ENCODE data around the gene FAM149B1. TPM values are rescaled to one million over a fixed set of nuclear protein-coding genes. Genes with fewer than 3 reads are reported as not detected.
A peak's percentile ranks its signal among the peaks of the same experiment; 100 is the strongest.
"Not testable (repeated sequence)": the region's sequence is repeated elsewhere in the genome, so short reads cannot be mapped to it uniquely, and the experiment has no call there.

FAM149B1 gene
- total RNA-seq, 1 donor from 2014 or later = 24.1 TPM

- DNase-seq (ENCODE audit: low spot score) = no peak
Measured at GRCh38 chr10:73232887-73233286, 65.0 kb downstream of the FAM149B1 start.

DNA sequence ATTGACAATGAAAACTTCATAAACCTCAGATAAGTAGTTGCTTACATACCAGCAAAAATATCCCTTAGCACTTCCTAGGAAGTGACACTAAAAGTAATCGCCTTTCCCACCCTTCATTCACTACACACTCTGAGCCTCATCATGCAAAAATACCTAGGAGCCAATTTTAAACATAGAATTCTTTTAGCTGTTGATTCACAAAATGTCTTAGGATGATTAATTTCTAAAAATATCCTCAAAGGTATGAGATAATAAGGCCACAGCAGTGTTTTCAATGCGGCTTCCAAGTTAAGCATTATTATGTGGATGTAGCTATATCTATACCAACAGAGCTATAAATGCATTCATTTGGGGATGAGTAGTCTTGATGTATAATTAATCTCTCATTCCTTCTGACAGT lies 66.0 kb downstream of the FAM149B1 start:
- DNase-seq (ENCODE audit: low spot score) = no peak

GRCh38 chr10:73234695-73235094 lies 66.8 kb downstream of the FAM149B1 start:
- no peak for DNase-seq (ENCODE audit: low spot score)

DNA sequence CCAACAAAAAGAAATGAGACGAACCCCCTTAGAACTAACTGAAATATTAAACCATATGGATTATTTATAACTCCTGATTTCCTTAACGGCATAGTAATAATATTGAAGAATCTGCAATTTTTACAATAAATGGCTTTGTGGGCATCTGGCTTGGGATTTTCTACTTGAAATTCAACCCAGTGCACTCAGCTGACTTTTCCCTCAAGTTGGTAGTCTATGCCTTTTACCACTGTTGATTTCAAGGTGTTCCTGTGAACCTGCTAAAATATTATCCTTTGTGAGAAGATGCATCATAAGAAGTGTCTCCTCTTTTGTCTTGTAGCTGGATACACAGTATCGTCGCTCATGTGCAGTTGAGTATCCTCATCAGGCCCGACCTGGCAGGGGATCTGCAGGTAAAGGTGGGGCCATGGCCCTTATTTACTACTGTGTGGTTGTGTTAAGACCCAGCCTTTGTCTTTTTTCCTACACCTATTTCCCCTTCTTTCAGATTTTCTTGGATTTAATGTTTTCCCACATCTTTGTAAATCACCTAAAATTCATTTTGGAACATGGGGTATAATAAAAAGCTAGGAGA lies 71.2 kb downstream of the FAM149B1 start:
- DNase-seq (ENCODE audit: low spot score) = no peak

GRCh38 chr10:73239908-73240307 lies 72.0 kb downstream of the FAM149B1 start:
- DNase-seq (ENCODE audit: low spot score) = no peak

- no peak for DNase-seq (ENCODE audit: low spot score)
Measured at GRCh38 chr10:73244866-73245477, 77.1 kb downstream of the FAM149B1 start.

DNA sequence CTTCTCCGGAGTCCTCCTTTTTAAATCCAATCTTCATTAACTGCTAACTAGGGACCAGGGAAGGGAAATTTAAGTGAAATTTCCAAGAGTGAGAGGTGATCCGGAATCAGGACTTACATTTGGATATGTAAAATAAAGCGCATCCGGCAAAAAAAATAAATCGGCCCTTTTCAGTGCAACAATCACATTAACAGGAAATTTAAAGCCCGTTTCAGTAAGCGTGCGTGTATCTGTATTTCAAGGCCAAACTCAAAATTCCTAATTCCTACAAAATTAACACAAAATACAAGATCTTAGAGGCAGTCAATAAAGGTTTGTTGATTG lies 78.4 kb downstream of the FAM149B1 start:
- no peak for DNase-seq (ENCODE audit: low spot score)

DNA sequence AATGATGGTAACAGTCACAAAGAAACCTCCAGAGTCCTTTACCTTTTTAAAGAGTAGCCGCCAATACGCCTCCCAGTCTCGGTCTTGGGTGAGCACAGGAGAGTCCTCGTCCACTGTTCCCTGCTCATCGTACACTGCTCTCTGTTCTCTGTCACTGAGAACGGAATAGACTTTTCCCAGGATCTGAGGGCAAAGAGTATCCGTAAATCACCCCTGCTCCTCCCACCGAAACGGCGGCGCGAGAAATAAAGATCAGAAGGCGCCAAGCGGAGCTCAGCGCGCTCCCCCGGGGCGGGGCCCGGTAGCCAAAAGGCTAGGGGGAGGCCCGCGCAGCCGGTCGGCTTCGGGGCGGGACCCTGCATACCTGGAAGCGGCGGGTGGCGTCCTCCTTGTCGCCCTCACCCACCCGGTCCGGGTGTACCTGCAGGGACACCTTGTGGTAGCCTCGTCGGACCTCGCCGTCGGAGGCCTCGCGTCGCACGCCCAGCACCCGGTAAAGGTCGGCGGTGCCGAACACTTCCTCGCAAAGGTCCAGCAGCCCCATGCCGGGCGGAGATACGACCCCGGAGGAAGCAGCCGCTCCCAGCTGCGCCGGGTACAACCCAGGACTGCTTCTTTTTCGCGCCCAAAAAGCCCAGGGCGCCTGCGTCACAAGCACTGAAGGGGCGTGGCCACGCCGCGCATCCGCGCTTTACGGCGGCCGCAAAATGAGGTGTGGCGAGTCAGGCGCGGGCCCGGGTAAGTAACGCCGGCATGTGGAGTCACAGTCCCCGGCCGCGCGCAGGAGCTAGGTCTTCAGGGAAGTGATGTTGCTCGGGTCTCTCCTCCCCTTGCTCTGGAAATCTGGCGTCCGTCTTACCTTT lies 79.0 kb downstream of the FAM149B1 start, which contains the start of gene DNAJC9:
TSS of gene DNAJC9 (minus strand) at position 610 of the 863 bp plus-strand sequence. CDS start at position 544, 66 bp downstream.
- peak; percentile 95 for DNase-seq (ENCODE audit: low spot score)

- DNase-seq (ENCODE audit: low spot score) = no peak
Measured at GRCh38 chr10:73247509-73248258, 79.8 kb downstream of the FAM149B1 start.

DNA sequence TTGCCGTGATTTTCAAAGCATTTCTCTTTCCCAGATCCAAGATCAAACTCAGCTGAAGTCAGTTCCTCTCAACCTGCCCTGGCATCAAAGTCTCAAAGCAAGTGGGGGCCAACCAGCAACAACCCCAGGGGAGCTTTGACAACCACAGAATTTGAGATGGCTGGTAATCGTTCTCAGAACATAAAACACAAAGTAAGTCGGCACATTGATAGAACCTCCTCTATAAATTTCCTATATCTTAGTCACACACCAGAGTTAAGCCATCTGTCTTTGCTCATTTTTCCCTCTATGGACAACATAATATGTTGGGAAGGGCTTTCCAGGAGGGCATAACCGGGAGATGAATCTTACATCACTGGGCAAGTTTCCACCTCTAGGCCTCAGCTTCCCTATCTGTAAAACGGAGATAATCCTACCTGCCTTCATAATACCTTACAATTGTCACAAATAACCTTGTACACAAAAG lies 80.4 kb downstream of the FAM149B1 start:
- no peak for DNase-seq (ENCODE audit: low spot score)

GRCh38 chr10:73251683-73252444 lies 83.9 kb downstream of the FAM149B1 start:
- no peak for DNase-seq (ENCODE audit: low spot score)

GRCh38 chr10:73252445-73253224 lies 84.7 kb downstream of the FAM149B1 start, which contains the start of gene MRPS16:
MRPS16 (minus strand) TSS chr10:73252644; CDS start chr10:73252482, 162 bp downstream.
- DNase-seq (ENCODE audit: low spot score) = peak; percentile 99

DNA sequence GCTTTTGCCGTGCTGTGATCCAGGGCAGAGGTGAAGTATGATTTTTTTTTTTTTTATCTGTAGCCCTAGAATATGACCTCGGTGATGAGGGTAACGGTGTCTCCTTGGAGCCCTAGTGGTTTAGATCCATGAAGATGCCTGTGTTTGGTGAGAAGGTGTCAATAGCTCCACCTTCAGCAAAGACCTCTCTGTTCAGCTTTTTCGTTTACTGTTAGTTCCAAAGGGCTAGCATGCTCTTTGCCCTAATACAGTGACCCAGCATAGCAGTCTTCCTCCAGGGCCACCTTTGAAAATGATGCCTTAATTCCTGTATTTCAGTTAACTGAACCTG lies 85.3 kb downstream of the FAM149B1 start:
- DNase-seq (ENCODE audit: low spot score) = no peak

GRCh38 chr10:73258612-73259011 lies 90.7 kb downstream of the FAM149B1 start:
- not testable (repeated sequence) for DNase-seq (ENCODE audit: low spot score)

GRCh38 chr10:73261362-73261995 lies 93.6 kb downstream of the FAM149B1 start:
- no peak for DNase-seq (ENCODE audit: low spot score)

DNA sequence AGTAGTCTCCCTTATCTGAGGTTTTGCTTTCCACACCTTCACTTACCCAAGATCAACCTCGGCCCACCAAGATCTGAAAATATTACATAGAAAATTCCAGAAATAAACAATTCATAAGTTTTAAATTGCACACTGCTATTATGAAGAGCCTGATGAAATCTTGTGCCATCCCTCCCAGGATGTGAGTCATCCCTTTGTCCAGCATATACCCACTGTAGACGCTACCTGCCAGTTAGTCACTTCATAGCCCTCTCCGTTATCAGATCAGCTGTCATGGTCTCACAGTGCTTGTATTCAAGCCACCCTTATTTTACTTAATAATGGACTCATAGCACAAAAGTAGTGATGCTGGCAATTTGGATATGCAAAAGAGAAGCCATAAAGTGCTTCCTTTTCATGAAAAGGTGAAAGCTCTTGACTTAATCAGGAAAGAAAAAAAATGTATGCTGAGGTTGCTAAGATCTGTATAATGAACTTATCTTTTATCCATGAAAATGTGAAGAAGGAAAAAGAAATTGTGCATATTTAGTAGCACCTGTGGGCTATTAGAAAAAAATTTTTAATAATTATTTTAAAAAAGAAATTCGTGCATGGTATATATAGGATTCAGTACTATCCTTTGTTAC lies 94.3 kb downstream of the FAM149B1 start:
- no peak for DNase-seq (ENCODE audit: low spot score)

DNA sequence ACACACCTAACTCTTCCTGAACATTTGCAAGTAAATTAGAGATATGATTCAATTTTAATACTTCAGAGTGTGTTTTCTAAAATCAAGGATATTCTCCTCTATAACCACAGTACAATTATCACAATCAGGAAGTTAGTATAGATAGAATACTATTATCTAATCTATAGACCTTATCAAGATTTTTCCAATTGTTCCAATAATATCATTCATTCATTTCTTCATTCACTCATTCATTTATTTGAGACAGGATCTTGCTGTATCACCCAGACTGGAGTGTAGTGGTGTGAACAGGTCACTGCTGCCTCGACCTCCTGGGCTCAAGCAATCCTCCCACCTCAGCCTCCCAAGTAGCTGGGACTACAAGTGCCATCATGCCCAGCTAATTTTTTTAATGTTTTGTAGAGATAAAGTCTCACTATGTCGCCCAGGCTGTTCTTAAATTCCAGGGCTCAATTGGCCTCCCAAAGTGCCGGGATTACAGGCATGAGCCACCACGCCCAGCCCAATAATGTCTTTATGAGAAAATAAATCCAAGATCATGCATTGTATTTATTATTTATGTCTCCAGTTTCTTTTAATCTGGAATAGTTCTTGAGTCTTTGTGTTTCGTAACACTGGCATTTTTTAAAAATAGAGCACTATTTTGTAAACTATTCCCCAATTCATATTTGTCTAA lies 95.1 kb downstream of the FAM149B1 start:
- DNase-seq (ENCODE audit: low spot score) = no peak

- peak; percentile 13 for DNase-seq (ENCODE audit: low spot score)
Measured at GRCh38 chr10:73263693-73264347, 95.9 kb downstream of the FAM149B1 start.
